ENCODE measurements around the gene KCNIP4. TPM values are rescaled to one million over a fixed set of nuclear protein-coding genes. Genes with fewer than 3 reads are reported as not detected.

The KCNIP4 gene
- total and polyA plus RNA-seq, 2 of the 4 experiments (the other 2 are of a cell fraction), result not detected

GRCh38 chr4:21757248-21757647 lies 191.3 kb downstream of the KCNIP4 start:
- no peaks in the 10 kb centered on the region for H3K79me1 ChIP-seq (ENCODE audit: low read depth in 1 of 2, low read length in 2 of 2)
- dilution Hi-C loops (cut with HindIII; ENCODE audit: low sequenced_read_pairs, unreplicated experiment), result no loop called here
- no peak overlapping the region for H4K8ac ChIP-seq (ENCODE audit: low read depth in 2 of 2, low read length in 2 of 2)
- no peak overlapping the region for H3K18ac ChIP-seq (ENCODE audit: low read depth, low read length)
- no peak overlapping the region for H3K4me3 ChIP-seq (ENCODE audit: insufficient read depth, low read depth, low read length)
- ChIA-PET POLR2A (ENCODE audit: unreplicated experiment) (no interaction called here), CTCF (interaction anchor here (0.6 kb wide), 1 partner anchor 9 kb away, joined by 3 read pairs; no protein-coding TSS in a partner anchor)
- no peak for TF ChIP-seq SMC3 (IDR thresholded peaks at IDR 0.05; ENCODE audit: low read depth, low read length)
- TF ChIP-seq ELK1 (IDR thresholded peaks at IDR 0.05; ENCODE audit: borderline replicate concordance, low read depth, low read length), result no peak
- BruUV-seq (replicated peaks), result no TSS peak
- no peak overlapping the region for H2BK15ac ChIP-seq (ENCODE audit: low read depth, low read length)
- H2AK9ac ChIP-seq (replicated peaks; ENCODE audit: low read depth, low read length, poor library complexity), result no peak overlapping the region
- DNase-seq (no peak), ATAC-seq (ENCODE audit: low read depth) (no peak)
- H3K4ac ChIP-seq (ENCODE audit: low read depth, low read length), result no peak overlapping the region
- no peaks in the 10 kb centered on the region for H4K20me1 ChIP-seq (ENCODE audit: insufficient read depth, low read length)
- intact Hi-C loops (cut with micrococcal nuclease), result no loop called here
- no peak overlapping the region for H2BK5ac ChIP-seq (ENCODE audit: low read depth, low read length, poor library complexity, severe bottlenecking)
- in situ Hi-C loops (cut with MboI; ENCODE audit: low sequenced_read_pairs), result loop anchor here (25.0 kb wide), 1 partner anchor 245 kb away; no protein-coding TSS in a partner anchor
- no peaks in the 10 kb centered on the region for H3K36me3 ChIP-seq (ENCODE audit: control insufficient read depth, insufficient read depth, low read length)
- WGBS, 2 experiments (ENCODE audit: extremely low coverage in 2 of 2, insufficient read length in 1 of 2), result no CpG with 5 or more reads among the region's 2 CpGs
- no peak overlapping the region for H2AFZ ChIP-seq (replicated peaks; ENCODE audit: low read length, poor library complexity)
- H3K9me1 ChIP-seq (ENCODE audit: insufficient read depth, low read length), result no peaks in the 10 kb centered on the region
- no peak overlapping the region for H4K5ac ChIP-seq (ENCODE audit: low read depth, low read length)
- H3K4me1 ChIP-seq (ENCODE audit: control insufficient read depth, insufficient read depth, low read length), result no peaks in the 10 kb centered on the region
- H2BK20ac ChIP-seq (ENCODE audit: low read depth, low read length), result no peak overlapping the region
- H2BK120ac ChIP-seq (ENCODE audit: low read depth, low read length), result no peak overlapping the region
- no peak overlapping the region for H2AK5ac ChIP-seq (ENCODE audit: low read depth, low read length)
- no peak overlapping the region for H3K56ac ChIP-seq (ENCODE audit: extremely low read depth, insufficient read depth, low read length)
- no peaks in the 10 kb centered on the region for H3K9me3 ChIP-seq (ENCODE audit: control insufficient read depth, insufficient read depth, low read length)
- no peak overlapping the region for H3K9ac ChIP-seq (ENCODE audit: low read depth, low read length)
- H3K23ac ChIP-seq (ENCODE audit: low read depth, low read length), result no peak overlapping the region
- no peak overlapping the region for H4K91ac ChIP-seq (ENCODE audit: insufficient read depth, low read depth, low read length)
- no peak overlapping the region for H3K14ac ChIP-seq (replicated peaks; ENCODE audit: low read depth, low read length)
- no peaks in the 10 kb centered on the region for H3K27me3 ChIP-seq (ENCODE audit: control insufficient read depth, insufficient read depth, low read length)
- H3K27ac ChIP-seq (ENCODE audit: insufficient read depth, low read length), result no peak overlapping the region
- H3K4me2 ChIP-seq (ENCODE audit: low read depth, low read length), result no peak overlapping the region
